Loucy (cell line): Measurements from ENCODE around the gene ZFP62.
A peak's percentile ranks its signal among the peaks of the same experiment; 100 is the strongest.

Experiments
- H2AFZ ChIP-seq: fragments of 200-600 bp; sonication (generic); 2 replicates; pipeline ENCODE4 v1.6.0; 2016; ENCODE audit warnings: antibody characterized with exemption, mild to moderate bottlenecking, low read length, moderate library complexity
- H3F3A ChIP-seq: fragments of 200-600 bp; 2 replicates; pipeline ENCODE4 v1.6.0; 2016; ENCODE audit warnings: antibody characterized with exemption, low read depth, mild to moderate bottlenecking
- H3K27me3 ChIP-seq: fragments of 200-600 bp; sonication (generic); 2 replicates; pipeline ENCODE4 v1.6.1; 2014; ENCODE audit warnings: low read length, mild to moderate bottlenecking; ENCODE audit not compliant: insufficient read depth, poor library complexity, severe bottlenecking
- H3K36me3 ChIP-seq: fragments of 200-600 bp; sonication (generic); 2 replicates; pipeline ENCODE4 v1.6.1; 2016; ENCODE audit warnings: low read length; ENCODE audit not compliant: insufficient read depth
- H3K4me1 ChIP-seq: fragments of 200-600 bp; sonication (generic); 2 replicates; pipeline ENCODE4 v1.5.1; 2014; ENCODE audit warnings: low read length, mild to moderate bottlenecking; ENCODE audit not compliant: insufficient read depth, poor library complexity, severe bottlenecking
- H3K4me2 ChIP-seq: fragments of 200-600 bp; sonication (generic); 2 replicates; pipeline ENCODE4 v1.6.0; 2014; ENCODE audit warnings: antibody characterized with exemption, low read length, low read depth, mild to moderate bottlenecking; ENCODE audit not compliant: poor library complexity, severe bottlenecking
- H3K4me3 ChIP-seq: fragments of 200-600 bp; sonication (generic); 2 replicates; pipeline ENCODE4 v1.5.1; 2014; ENCODE audit warnings: low read length, mild to moderate bottlenecking, mixed read lengths; ENCODE audit not compliant: poor library complexity, severe bottlenecking
- H3K79me2 ChIP-seq: fragments of 200-600 bp; sonication (generic); 2 replicates; pipeline ENCODE4 v1.6.1; 2014; ENCODE audit warnings: low read length; ENCODE audit not compliant: insufficient read depth
- H3K9ac ChIP-seq: fragments of 200-600 bp; sonication (generic); 2 replicates; pipeline ENCODE4 v1.6.0; 2014; ENCODE audit warnings: mild to moderate bottlenecking, low read depth, low read length, moderate library complexity; ENCODE audit not compliant: poor library complexity, severe bottlenecking
- H3K9me2 ChIP-seq: fragments of 200-600 bp; sonication (generic); replicated peaks from 2 replicates; pipeline ENCODE4 v1.6.1; 2016; ENCODE audit warnings: low read depth, low read length, mixed read lengths
- H3K9me3 ChIP-seq: fragments of 200-600 bp; sonication (generic); 2 replicates; pipeline ENCODE4 v1.6.1; 2014; ENCODE audit warnings: mild to moderate bottlenecking, antibody characterized with exemption, low read length, low read depth; ENCODE audit not compliant: insufficient read depth
- H4K20me1 ChIP-seq: fragments of 200-600 bp; sonication (generic); 2 replicates; pipeline ENCODE4 v1.6.0; 2014; ENCODE audit warnings: antibody characterized with exemption, low read length, mild to moderate bottlenecking; ENCODE audit not compliant: insufficient read depth, poor library complexity, severe bottlenecking
- CTCF ChIP-seq: fragments of 200-600 bp; sonication (generic); conservative IDR thresholded peaks from 2 replicates; pipeline ENCODE4 v1.5.1; 2014; ENCODE audit warnings: mild to moderate bottlenecking, antibody characterized with exemption, low read length
- EZH2phosphoT487 ChIP-seq: fragments of 200-600 bp; IDR thresholded peaks from 2 replicates; pipeline ENCODE4 v1.6.1; 2018; ENCODE audit warnings: antibody characterized with exemption, mild to moderate bottlenecking, moderate library complexity, borderline replicate concordance

ZFP62 gene

GRCh38 chr5:180804129-180804618, 56.9 kb downstream of the ZFP62 start:
- TF ChIP-seq CTCF (no peak), EZH2phosphoT487 (no peak)
- H3K4me3 ChIP-seq = peak overlapping the region; percentile 95
- no peaks in the 10 kb centered on the region for H3K27me3 ChIP-seq
- H3K9me2 ChIP-seq = no peaks in the 10 kb centered on the region
- H3K4me2 ChIP-seq = peak overlapping the region; percentile 93
- no peaks in the 10 kb centered on the region for H3K9me3 ChIP-seq
- peak overlapping the region; percentile 86 for H3K9ac ChIP-seq
- H3F3A ChIP-seq = no peaks in the 10 kb centered on the region
- H3K4me1 ChIP-seq = peaks cover 42% of the 10 kb centered on the region
- H3K36me3 ChIP-seq = no peaks in the 10 kb centered on the region
- H2AFZ ChIP-seq = no peak overlapping the region
- H3K79me2 ChIP-seq = peaks cover 81% of the 10 kb centered on the region
- H4K20me1 ChIP-seq = peaks cover 33% of the 10 kb centered on the region

- Histone ChIP-seq H3K9me3 (no peaks in the 10 kb centered on the region), H3K36me3 (no peaks in the 10 kb centered on the region), H3K9me2 (no peaks in the 10 kb centered on the region), H2AFZ (0 out of 2 replicates have a peak overlapping the region, but pooled peaks have one; percentile 16), H4K20me1 (peaks cover 40% of the 10 kb centered on the region), H3K9ac (peak overlapping the region; percentile 86), H3K4me3 (peak overlapping the region; percentile 95), H3K4me2 (peak overlapping the region; percentile 93), H3F3A (no peaks in the 10 kb centered on the region), H3K79me2 (peaks cover 81% of the 10 kb centered on the region), H3K27me3 (no peaks in the 10 kb centered on the region), H3K4me1 (peaks cover 38% of the 10 kb centered on the region)
- TF ChIP-seq EZH2phosphoT487 = no peak
Observed at GRCh38 chr5:180803181-180804128, 57.6 kb downstream of the ZFP62 start.

- H3K4me1 ChIP-seq = peaks cover 33% of the 10 kb centered on the region
- no peaks in the 10 kb centered on the region for H3K27me3 ChIP-seq
- peak within 1 kb of the TSS; percentile 95 for H3K4me3 ChIP-seq
- peak within 1 kb of the TSS; percentile 86 for H3K9ac ChIP-seq
- peak within 1 kb of the TSS; percentile 93 for H3K4me2 ChIP-seq
- H3K9me2 ChIP-seq = no peaks in the 10 kb centered on the region
- no peaks in the 10 kb centered on the region for H3K9me3 ChIP-seq
- H3K36me3 ChIP-seq = no peaks in the 10 kb centered on the region
- H3K79me2 ChIP-seq = peaks cover 81% of the 10 kb centered on the region
- peaks cover 48% of the 10 kb centered on the region for H4K20me1 ChIP-seq
- H3F3A ChIP-seq = no peaks in the 10 kb centered on the region
- TF ChIP-seq CTCF (no peak), EZH2phosphoT487 (no peak)
- H2AFZ ChIP-seq = 0 out of 2 replicates have a peak within 1 kb of the TSS, but pooled peaks have one; percentile 16
Observed at GRCh38 chr5:180802325-180803180, 58.5 kb downstream of the ZFP62 start, which contains the start of gene MGAT1. Gene MGAT1, minus strand, starts transcription at chr5:180802806. Its CDS starts 9,835 bp downstream, at chr5:180792971.
